AG08395 (cell line): Measurements from ENCODE around the gene MRC2.

Source experiments
- DNase-seq: peaks from one replicate; pipeline ENCODE4 v3.0.0; 2012; ENCODE audit warnings: mixed read lengths, low spot score

MRC2 gene

DNA sequence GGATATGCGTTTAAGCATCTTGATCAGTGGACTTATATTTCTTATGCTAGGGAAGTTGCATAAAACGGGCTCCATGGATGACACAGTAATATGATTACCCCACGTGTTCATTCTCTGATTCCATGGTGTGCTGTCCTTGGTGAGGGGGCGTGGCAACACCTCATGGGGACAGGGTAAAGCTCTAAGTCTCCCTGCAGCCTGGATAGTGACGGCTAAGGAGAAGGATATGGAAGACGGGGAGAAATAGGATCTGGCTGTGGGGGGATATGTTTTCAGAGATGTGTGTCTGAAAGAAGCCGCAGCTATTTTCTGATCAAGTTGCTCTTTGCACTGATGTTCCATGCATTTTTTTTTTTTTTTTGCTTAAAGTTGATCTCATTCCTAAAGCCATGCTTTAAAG lies 96.4 kb downstream of the MRC2 start:
- no peak for DNase-seq

DNA sequence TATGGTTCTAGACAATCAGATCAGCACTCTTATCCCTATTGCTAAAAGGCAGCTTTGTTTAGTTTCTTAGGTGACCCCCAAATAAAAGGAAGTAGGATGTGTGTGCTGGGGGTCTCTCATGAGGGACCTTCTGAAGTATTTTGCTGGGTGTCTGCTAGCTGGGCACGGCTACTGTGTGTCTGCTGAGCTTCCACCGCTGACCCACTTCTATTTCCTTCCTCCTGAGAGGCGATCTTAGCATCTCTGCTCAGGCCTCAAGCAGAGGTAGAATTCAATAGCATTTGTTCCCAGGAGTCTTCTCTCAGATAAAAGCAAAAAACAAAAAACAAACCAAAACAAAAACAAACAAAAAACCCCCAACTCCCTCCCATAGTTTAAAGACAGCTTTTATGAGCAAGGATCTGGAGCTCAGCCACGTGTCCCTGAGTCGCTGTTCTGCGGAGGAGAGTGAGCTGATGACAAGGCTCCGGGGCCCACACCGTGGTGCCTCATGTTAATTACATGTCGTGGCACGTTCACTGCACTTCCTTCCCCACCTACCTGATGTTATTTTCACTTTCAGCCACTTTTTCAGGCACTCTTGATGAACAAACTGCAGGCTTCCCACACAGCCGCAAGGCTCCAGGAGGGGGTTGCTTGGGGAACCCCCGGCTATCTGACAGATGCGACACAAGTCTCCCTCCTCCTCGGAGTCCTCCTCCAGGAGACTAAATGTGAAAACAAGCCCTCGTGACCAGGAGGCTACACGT lies 97.1 kb downstream of the MRC2 start:
- no peak for DNase-seq

DNA sequence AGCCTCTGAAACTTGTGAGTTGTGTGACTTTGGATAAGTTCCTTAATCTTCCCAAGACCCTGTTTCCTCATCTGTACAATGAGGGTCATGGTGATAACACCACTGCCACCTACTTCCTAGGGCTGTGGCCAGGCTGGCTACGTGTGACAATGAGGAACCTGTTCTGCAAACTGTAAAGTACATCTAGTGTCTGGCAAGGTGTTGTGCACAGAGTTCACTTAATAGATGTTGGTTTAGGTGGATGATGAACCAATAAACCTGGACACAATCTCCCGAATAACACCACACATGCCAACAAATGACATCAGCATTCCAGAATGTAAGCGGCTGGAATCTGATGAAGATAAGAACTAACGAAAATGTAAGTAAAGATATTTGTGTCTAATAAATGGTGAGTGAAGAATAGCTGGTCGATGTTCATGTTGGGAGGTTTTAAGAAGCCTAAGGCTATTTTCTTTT lies 98.3 kb downstream of the MRC2 start:
- no peak for DNase-seq

DNA sequence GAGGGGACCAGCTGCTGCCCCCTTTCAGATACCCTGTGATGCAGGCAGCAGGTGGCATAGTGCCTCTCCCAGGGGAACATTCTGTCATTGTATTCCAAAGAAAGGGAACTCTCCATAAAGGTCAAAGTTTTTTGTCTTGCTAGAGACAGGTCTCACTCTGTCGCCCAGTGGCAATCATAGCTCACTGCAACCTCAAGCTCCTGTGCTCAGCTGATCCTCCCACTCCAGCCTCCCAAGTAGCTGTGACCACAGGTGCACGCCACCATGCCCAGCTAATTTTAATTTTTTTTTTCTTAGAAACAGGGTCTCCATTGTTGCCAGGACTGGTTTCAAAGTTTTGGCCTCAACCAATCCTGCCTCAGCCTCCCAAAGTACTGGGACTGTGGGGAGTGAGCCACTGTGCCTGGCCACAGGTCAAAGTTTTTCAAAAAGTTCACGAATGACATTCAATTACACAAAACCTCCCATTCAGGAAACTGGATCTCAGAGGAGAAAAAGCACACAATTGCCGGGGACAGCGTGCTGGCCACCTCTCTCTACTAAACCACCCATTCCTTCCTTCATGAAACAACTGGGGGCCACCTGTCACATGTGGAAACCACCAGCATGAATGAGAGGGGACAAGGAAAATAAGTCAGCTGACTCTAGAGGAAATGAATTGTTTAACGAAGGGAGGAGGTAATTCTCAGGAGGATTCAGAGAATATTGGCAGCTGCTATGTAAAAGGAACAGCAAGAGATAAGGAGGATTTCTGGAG lies 100.6 kb downstream of the MRC2 start:
- DNase-seq: no peak

DNA sequence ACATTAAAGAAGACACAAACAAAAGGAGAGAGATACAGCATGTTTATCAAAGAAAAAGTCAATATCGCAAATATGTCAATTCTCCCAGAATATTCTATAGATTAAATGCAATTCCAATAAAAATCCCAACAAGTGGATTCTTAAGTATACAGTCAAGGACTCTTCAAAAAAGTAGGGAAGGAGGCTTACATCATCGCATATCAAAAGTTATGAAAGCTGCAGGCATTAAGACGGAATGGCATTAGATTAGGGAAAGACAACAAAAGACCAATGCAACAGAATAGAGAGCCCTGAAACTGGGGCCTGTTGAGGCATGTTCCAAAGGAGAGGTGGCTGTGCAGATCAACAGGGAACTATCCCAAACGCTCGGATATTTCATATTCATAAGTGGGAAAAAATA lies 104.7 kb downstream of the MRC2 start:
- DNase-seq: no peak

DNA sequence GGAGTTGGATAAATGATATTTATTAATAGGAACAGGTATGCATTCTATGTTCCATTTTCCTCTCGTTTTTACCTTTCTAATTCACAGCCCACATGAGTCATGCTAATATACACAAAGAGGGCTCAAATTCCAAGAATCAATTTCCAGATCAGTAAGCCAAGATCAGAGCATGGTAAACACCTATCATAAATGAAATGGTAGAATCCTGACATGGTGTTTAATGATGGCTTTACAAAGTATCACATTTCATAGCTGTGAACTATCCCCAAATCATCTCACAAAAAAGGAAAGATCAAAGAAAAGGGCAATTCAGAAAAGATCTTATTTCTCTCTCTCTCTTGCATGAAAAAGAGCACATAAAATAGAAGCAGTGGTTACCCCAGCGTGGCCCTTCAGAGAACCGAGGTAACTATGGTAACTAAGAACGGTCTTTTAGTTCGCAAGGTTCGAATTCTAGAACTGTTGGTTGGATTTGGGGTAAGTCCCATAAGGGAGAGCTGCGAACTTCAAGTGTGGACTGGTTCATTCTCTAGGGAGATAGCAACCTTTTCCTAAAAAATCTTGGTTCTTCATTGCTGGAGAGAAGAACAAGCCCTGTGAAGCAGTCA lies 107.7 kb downstream of the MRC2 start:
- no peak for DNase-seq

DNA sequence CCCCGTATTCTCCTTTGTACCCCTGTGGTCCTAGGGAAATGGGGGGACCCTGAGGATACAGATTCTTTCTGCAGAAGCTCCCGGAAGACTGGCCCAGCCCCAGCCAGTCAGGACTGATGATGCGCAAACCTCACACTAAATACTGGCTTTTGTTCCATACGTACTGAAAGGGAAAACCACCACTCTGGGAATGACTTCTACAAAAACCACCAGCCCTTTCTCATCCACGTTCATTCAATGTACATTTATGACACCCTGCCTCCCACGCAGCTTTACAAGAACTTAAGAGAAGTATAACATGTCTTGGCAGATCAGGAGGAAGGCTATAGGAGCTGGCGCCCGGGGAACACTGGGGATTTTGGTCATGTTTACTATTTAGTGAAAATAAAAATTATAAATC lies 110.0 kb downstream of the MRC2 start:
- no peak for DNase-seq

DNA sequence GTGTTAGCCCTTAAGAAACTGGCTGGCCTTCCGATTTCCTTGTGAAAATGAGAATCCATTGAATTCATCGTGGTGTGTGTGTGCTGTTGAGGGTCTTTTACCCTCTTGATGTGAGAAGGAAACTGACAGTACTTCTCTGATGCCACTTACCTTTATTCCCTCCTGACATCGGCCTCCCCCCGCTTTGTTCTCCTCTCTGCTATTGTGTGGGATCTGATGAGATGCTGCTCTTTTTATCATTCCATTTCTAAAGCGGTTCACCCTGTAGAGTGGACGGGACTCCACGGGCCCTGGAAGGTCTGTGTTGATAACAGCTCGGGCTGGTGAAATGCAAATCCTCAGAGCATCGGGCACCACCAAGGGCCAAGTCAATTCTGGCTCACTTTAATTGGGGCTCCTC lies 110.8 kb downstream of the MRC2 start:
- DNase-seq: no peak

DNA sequence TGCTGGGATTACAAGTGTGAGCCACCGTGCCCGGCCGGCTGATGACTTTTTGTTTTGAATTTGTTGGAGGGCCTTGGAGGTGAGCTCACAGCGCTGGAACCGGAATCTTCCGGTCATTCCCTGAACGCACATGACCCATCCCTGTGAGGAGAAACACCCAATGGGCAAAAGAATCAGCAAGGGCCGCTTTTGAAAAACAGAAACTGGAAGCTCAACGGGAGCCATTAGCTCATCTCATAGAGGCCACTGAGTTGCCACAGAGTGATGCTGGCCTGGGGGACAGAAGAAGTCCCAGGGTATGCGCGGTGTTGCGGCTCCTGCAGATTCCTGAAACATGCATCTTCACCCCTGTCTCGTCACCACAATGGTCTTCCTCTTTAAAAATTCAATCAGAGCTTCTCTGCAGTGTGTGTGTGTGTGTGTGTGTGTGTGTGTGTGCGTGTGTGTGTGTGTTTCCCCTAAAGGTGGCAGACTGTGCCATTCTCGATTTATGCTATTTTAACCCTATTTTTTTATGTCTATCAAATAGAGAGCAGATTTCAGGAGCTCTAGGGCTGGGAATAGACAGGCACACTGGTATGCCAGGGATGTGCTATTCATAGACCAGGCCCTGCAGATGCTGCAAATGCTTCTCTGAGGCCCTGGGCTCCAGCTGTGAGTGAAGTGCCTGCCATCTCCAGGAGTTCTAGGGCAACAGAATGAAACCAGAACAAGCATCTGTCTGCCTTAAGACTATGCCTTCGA lies 112.3 kb downstream of the MRC2 start:
- DNase-seq: peak; percentile 88

DNA sequence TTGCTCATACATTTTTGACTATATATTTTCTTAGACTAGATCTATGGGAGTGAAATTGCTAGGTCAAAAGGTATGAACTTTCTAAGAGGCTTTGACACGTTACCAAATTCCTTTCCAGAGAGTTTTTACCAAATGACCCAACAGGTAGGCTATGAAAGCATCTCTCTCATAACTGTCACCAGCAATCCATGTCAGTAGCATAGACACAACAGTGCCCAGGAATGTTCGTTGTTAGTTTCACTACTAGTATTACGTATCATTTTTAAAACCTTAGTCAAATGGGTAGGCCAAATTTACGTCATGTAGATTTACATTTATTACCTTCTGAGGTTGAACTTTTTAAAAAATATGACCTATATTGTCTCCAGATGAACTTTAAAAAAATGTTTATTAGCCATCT lies 113.8 kb downstream of the MRC2 start:
- no peak for DNase-seq
